Fibroblast of pulmonary artery (primary cell): Measurements from ENCODE around the gene CCDC12.
"Not testable (repeated sequence)": the region's sequence is repeated elsewhere in the genome, so short reads cannot be mapped to it uniquely, and the experiment has no call there.

Source experiments
- DNase-seq: peaks from one replicate; pipeline ENCODE4 v3.0.0-alpha.2; 2010; ENCODE audit warnings: low read depth
- H3K4me3 ChIP-seq: replicated peaks from 2 replicates; pipeline ENCODE4 v1.5.1; 2011; ENCODE audit warnings: low read depth, mild to moderate bottlenecking, control low read depth, low read length, moderate library complexity
- TF ChIP-seq, protein P1 (sequence below): IDR thresholded peaks from 2 replicates; pipeline ENCODE4 v1.5.1; 2011; ENCODE audit warnings: mild to moderate bottlenecking, control low read depth, low read length, inconsistent platforms; ENCODE audit errors: missing control alignments

CCDC12 gene

DNA sequence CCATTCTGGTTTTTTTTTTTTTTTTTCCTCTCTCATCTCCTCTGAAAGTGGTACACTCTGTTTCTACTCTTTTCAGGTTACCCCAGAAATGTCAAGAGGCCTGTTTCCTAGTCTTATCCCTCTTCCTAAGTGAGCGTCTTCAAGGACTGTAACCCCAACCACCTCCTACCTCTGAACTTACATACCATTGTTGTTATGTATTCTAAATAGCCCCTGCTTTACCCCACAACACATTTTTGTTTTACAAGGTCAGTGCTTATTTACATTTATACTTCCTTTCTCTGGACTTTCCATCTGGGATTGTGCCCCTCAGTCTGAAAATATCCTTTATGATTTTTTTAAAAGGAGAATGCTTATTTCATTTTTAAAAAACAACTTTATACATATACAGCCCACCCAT lies 60.3 kb downstream of the CCDC12 start:
- no peak for DNase-seq
- TF ChIP-seq, protein P1, sequence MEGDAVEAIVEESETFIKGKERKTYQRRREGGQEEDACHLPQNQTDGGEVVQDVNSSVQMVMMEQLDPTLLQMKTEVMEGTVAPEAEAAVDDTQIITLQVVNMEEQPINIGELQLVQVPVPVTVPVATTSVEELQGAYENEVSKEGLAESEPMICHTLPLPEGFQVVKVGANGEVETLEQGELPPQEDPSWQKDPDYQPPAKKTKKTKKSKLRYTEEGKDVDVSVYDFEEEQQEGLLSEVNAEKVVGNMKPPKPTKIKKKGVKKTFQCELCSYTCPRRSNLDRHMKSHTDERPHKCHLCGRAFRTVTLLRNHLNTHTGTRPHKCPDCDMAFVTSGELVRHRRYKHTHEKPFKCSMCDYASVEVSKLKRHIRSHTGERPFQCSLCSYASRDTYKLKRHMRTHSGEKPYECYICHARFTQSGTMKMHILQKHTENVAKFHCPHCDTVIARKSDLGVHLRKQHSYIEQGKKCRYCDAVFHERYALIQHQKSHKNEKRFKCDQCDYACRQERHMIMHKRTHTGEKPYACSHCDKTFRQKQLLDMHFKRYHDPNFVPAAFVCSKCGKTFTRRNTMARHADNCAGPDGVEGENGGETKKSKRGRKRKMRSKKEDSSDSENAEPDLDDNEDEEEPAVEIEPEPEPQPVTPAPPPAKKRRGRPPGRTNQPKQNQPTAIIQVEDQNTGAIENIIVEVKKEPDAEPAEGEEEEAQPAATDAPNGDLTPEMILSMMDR: no peak
- no peak overlapping the region for H3K4me3 ChIP-seq

DNA sequence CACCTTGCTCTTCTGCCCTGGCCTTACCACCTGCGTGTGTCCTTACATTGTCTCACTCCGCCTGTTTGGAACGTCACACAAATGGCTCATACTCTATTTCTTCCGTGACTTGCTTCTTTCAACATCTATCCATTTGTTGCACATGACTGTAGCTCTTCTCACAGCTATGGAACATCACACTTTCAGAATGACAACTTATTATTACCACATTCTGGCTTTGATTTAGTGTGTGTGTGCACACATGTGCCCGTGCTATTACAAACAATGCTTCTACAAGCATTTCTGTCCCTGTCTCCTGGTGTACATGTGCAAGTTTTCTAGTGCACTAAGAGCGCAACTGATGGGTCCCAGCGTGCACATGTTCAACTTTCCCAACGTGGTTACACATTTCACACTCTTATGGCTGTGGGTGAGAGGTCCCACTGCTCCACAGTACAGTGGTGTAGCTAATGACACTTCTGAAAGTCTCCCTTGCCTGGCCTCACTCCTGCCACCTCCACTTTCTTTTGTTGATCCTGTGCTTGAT lies 61.2 kb downstream of the CCDC12 start:
- no peak for DNase-seq
- H3K4me3 ChIP-seq: no peak overlapping the region
- TF ChIP-seq, protein P1: no peak

DNA sequence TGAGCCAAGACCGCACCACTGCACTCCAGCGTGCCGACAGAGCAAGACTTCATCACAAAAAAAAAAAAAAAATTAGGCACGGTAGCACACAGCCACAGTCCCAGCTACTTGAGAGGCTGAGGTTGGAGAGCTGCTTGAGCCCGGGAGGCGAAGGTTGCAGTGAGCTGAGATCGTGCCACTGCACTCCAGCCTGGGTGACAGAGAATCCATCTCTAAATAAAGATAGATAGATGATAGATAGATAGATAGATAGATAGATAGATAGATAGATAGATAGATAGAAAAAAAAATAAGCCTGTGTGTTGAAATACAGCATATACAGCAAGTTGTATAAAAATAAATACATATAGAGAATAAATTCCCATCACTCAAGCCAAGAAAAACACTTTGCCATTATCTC lies 61.7 kb downstream of the CCDC12 start:
- no peak for DNase-seq
- TF ChIP-seq, protein P1: no peak
- H3K4me3 ChIP-seq: no peak overlapping the region

DNA sequence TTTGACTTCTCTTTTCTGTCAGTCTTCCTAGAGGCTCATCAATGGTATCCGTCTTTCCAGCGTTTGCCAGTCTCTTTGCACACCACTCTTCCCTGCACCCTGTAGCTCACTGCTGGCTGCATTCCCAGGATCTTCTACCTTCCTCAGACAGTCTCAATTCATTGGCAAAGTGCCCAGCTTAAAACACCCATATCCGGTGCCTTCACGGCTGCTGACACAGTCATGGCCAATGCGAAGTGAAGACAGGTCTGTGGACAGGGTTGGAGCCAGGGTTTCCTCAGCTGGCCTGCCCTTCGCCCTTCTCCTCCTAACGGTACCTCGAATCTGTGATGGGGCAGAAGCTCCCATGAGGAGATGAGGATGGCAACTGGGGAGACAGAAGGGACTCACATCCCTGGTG lies 62.9 kb downstream of the CCDC12 start:
- DNase-seq: peak; percentile 89
- TF ChIP-seq, protein P1: no peak
- no peak overlapping the region for H3K4me3 ChIP-seq

DNA sequence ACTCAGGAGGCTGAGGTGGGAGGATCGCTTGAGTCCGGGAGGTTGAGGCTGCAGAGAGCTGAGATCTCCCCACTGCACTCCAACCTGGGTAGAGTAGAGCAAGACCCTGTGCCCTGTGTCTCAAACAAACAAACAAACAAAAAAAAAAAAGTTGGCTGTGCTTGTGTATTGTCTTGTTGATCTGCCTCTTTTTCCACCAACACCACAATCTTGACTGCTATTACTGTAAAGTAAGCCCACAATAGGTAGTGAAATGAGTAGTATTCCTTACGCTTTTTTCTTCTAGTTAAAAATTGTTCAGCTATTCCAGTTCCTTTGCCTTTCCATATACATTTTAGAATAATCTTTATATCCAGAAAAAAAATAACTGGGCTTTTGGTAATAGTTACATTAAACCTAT lies 63.6 kb downstream of the CCDC12 start:
- DNase-seq: no peak
- TF ChIP-seq, protein P1: no peak
- H3K4me3 ChIP-seq: no peak overlapping the region

DNA sequence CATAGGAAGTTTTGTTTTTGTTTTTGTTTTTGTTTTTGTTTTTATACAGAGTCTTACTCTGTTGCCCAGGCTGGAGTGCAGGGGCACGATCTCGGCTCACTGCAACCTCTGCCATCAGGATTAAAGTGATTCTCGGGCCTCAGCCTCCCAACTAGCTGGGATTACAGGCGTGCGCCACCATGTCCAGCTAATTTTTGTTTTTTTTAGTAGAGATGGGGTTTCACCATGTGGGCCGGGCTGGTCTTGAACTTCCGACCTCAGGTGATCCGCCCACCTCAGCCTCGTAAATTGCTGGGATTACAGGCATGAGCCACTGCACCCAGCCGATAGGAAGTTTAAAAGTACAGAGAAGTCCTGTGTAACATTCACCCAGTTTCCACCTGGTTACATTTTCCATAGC lies 65.6 kb downstream of the CCDC12 start:
- H3K4me3 ChIP-seq, DNase-seq: not testable (repeated sequence)

DNA sequence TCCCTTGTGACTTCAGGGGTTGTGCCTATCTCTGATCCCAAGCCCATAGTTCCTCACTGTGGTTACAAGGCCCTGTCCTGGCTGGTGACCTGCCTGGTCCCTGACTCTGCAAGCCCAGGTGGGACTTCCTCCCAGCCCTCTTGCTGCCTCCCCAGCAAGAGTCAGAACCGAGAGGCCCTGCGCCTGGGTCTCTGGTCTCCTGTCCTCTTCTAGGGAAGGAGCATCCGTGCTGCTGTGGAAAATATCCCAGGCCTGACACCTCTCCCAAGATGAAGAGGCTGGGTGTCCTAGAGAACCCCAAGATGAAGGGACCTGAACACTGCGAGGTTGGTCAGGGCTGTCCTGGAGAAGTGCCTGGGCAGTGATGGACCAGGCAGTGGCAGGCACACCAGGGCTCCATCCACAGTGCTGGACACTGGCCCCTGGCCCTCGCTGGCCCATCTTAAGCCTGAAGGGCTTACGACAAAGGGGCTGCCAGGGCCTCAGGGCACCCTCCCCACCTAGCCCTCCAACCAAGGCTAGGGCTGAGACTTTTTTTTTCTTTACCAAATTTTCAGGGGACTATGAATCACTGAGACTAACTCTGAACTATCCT lies 66.3 kb downstream of the CCDC12 start:
- no peak overlapping the region for H3K4me3 ChIP-seq
- TF ChIP-seq, protein P1: no peak
- no peak for DNase-seq
